SIG-M5 treated with dmso at 0.1 percent for 504 hours (cell line): ENCODE data around the gene RBMS2.
"Not testable (repeated sequence)": the region's sequence is repeated elsewhere in the genome, so short reads cannot be mapped to it uniquely, and the experiment has no call there.

Experiments
- DNase-seq: peaks from one replicate; lab custom pipeline; 2025; ENCODE audit not compliant: unreplicated experiment; lab: John Stamatoyannopoulos, UW

The RBMS2 gene, protein sequence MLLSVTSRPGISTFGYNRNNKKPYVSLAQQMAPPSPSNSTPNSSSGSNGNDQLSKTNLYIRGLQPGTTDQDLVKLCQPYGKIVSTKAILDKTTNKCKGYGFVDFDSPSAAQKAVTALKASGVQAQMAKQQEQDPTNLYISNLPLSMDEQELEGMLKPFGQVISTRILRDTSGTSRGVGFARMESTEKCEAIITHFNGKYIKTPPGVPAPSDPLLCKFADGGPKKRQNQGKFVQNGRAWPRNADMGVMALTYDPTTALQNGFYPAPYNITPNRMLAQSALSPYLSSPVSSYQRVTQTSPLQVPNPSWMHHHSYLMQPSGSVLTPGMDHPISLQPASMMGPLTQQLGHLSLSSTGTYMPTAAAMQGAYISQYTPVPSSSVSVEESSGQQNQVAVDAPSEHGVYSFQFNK

DNA sequence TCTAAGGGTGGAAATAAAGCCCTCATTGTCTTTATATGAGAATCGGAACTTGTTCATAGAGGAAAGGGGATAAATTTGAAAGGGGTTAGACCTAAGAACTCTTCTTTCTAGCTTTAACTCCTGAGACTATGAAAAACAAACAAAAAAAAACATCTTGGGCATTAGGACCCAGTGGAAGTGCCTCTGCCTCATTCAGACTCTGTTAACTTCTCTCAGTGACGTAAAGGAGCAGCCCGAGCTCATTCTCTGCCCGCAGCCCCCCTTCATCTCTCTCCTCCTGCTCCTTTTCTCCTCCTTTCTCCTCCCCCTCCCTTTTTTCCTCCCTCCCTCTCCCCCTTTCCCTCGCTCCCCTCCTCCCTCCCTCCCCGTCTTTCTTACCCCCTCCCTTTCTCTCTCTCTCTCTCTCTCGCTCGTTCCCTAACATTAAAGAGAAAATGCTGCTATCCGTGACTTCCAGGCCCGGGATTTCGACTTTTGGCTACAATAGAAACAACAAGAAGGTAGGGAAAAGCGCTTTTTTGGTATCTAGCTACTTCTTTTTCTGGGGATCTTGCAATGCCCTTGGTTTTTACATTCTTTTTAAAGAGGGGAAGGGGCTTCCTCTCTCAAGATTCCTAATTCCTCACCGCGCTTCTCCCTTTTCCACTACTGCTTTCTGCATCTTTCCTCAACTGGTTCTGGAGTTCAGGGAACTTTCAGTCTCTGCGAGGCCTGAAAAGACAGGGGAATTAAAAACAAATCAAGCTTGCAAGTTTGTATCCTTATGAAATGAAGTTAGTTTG, at the start of gene RBMS2:
RBMS2 (plus strand) TSS at position 231 of the 782 bp plus-strand sequence; CDS start at position 435, 204 bp downstream.
- DNase-seq, result peak; percentile 84

DNA sequence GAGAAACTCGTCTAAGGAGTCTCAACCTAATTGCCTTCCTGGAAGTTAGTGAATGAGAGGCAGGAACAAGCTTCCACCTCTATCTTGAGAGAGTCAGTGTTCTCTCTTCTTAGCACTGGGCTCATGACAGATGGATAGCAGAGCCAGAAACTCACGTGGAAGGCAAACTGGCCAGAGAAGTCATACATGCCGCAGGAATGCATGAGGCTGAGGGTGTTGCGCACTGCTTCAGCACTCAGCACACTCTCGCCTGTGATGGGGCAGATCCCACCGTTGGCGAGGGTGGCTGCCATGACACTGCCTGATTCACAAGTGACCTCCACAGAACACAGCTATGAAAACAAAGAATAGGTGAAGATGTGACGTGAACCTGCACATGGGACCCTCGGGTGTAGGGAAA, 47.2 kb upstream of the RBMS2 start:
- DNase-seq, result no peak

DNA sequence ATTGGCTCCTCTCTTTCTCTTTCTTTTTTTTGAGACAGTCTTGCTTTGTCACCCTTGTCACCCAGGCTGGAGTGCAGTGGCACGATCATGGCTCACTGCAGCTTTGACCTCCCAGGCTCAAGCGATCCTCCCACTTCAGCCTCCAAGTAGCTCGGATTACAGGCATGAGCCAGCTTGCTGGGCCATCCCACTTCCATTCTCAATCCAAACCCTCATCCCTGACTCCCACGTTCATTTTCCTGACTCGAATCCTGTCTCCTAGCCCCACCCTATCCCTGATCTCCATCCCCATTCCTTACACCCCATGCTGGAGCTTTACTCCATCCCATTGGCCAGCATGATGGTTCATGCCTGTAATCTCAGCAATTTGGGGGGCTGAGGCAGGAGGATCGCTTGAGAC, 45.5 kb upstream of the RBMS2 start:
- DNase-seq, result no peak

DNA sequence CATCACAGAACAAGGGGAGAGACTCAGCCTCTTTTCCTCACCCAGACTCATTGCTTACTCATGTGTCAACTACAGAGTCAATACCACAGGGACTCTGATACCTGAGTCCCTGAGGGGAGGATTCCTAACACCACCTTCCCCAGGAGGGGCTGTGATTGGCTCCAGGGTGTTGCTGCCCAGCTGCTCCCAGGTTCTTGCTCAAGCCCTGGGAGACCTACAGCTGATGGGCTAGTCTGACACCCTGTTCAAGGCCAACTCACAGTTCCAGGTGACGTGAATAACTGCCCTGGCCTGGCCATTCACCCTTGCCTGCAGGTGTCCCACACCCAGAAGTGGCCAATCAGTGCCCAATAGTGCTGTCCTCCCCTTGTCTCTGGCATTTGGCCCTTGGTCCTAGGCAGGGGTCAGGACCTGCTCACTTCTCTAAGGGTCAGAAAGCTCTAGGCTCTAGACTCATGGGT, 44.6 kb upstream of the RBMS2 start:
- DNase-seq, result no peak

DNA sequence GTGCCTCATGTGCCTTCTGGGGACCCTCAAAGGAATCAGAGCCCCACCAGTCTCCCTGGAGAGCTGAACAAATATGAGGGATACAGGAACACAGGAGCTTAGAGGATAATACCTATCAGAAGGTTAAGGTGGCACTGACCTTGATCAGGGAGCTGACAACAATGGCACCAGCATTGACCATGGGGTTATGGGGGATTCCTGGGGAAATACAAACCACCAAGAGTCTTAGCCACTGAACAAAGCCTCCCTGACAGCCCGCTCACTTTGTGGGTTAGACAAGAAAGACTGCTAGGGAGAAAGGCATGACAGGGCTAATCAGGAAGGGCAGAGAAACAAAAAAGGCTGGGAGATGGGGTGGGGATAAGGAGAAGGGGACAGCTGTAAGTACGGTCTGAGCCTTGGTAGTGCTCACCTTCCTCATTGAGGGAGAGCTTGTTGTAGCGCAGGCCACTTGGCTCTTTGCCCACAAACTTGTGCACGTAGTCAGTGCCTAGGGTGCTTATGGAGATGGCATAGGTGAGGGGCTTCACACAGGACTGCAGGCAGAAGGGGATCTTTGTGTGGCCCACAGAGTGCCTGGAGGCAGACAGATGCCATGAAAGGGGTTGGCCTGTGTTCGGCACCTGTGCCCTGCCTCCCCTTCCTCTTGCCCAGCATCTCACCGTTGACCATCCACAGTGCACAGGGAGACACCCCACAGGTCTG, 43.9 kb upstream of the RBMS2 start:
- DNase-seq, result no peak

DNA sequence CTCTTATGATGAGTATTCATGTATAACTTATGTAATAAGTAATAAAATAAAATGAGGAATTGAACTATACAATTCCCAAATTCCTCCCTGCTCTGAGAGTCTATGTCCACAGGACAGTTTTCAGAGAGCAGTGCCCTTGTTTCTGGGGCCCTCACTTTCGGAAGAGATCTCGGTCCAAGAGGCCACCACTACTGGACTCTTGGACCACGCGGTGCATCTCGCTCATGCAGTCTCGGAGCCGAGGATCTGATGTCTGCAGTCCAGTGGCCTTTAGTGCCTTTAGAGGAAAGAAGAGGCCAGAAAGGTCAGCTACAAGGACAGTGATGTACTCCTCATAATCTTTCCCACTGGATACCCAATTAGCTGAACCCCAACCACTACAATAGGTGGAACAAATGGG, 42.0 kb upstream of the RBMS2 start:
- no peak for DNase-seq

DNA sequence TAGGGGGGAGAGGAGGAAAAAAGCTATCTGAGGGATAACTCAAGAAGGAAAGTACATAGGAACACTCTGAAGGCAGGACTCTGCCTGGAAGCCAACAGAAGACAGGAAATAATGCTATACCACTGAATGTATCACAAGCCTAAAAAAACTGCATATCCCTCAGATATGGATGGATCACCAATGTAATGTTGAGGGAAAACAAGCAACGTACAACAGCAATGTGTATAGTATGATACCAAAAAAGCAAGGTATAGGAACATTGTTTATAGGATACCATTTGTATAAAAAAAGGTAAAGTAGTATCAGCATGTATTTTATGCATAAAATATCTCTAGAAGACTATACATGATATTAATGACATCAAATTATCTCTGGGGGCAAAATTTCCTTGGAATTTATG, 37.1 kb upstream of the RBMS2 start:
- no peak for DNase-seq

DNA sequence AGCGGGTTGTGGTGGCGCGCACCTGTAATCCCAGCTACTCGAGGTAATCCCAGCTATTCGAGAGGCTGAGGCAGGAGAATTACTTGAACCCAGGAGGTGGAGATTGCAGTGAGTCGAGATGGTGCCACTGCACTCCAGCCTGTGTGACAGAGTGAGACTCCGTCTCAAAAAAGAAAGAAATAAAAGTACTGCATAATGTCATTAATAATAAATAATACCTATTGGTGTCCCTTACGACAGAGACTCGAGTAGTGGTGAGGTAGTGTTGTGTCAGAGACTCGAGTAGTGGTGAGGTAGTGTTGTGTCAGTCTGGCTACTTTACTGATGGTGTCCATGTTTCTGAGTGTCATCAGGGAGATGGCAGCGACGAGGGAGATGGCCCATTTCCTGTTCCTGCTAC, 34.9 kb upstream of the RBMS2 start:
- DNase-seq, result no peak

DNA sequence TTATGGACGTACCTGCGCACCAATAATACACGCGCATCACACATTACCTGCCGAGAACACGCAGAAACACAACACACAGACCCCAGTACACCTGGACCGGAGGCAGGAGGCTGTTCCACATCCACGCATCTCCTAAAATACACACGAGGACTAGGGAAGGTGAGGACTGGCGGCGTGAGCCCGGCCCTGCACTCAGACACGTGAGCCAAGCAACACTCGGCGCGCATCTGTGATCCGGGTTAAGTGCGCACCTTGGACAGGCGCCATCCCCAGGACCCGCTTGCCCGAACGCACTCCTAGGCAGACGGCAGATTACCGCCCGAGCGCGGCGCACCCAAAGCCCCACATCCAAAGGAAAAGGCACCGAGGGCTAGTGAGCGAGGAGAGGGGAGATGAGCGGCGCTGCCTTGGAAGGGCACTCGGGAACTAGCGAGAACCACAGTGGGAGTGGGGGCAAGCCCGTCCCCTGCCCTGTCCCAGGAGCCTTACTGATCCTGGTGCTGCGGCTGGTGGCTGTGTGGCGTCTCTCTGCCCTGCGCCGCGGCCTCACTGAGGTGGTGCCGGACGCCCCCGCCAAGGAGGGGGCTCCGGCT, 34.1 kb upstream of the RBMS2 start:
- no peak for DNase-seq

DNA sequence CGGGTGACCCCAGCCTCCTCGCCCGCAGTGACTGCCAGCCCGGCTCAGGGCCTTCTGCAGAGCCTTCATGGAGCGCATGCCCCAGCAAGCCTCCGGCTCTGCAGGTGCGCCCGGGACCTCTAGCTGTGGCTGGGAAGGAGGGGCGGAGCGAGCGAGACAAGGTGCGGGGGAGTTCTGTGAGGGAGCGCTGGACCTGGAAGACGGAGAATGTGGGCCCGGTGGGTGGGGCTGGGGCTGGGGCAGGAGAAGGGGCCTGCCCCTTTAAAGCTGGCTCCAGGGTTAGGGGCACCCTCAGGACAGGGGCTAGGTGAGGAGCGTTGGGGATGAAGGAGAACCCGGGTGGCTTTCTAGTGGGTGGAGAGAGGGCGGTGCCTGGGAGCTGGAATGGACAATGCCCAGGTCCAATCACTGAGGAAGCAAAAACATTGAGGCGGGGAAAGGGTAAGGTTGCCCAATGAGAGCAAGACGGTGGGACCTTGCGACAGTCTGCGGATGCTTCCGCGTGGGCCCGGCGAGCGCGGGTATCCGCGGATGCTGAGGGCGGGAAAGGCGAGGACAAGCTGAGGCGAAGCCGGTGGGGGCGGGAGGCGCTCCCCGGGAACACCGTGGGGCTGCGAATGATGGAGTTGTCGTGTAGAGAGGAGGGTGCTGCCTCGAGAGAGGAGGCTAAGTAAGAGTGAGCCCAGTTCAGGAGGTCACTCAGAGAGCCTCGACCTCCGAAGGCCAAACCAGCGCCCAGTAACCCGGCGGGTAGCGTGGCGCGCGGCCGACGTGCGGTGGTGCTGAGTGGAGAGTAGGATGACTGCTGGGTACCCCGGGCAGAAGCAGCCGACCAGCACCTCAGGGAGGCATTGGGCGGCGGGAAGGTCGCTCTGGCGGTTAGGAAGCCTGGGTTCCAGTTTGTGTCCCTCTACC, 33.3 kb upstream of the RBMS2 start, which contains the start of gene GLS2:
GLS2 (minus strand) TSS at position 121 of the 915 bp plus-strand sequence; CDS start at position 78, 43 bp downstream.
- peak; percentile 50 for DNase-seq

DNA sequence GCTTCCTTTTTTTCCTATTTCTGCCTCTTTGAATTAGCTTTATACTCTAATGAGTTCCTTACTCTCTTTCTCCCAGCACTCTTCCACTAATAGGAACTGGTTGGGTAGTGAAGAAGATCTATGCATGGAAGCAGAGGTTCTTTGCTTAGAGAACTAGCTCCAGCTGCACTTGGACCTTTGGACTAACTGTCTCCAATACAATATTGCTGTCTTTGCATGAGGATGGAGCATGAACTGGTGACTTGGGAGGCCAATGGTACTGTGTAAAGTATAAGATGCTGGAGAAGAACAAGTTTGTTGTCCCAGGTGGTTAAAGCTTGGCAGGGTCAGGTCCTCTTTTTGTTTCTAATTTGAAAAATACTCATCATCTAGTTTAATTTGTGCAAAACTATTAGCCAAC, 31.3 kb upstream of the RBMS2 start:
- DNase-seq, result no peak

DNA sequence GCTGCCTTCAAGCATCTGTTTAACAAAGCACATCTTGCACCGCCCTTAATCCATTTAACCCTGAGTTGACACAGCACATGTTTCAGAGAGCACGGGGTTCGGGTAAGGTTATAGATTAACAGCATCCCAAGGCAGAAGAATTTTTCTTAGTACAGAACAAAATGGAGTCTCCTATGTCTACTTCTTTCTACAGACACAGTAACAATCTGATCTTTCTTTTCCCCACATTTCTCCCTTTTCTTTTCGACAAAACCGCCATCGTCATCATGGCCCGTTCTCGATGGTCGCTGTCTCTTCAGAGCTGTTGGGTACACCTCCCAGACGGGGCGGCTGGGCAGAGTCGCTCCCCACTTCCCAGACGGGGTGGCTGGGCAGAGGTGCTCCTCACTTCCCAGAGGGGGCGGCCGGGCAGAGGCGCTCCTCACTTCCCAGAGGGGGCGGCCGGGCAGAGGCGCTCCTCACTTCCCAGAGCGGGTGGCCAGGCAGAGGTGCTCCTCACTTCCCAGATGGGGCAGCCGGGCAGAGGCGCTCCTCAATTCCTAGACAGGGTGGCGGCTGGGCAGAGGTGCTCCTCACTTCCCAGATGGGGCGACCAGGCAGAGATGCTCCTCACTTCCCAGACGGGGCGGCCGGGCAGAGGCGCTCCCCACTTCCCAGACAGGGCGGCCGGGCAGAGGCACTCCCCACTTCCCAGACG, 28.1 kb upstream of the RBMS2 start:
- DNase-seq, result not testable (repeated sequence)

DNA sequence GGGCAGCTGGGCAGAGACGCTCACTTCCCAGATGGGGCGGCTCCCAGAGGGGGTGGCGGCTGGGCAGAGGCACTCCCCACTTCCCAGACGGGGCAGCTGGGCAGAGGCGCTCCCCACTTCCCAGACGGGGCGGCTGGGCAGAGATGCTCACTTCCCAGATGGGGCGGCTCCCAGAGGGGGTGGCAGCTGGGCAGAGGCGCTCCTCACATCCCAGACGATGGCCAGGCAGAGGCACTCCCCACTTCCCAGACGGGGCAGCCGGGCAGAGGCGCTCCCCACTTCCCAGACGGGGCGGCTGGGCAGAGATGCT, 27.6 kb upstream of the RBMS2 start:
- not testable (repeated sequence) for DNase-seq

DNA sequence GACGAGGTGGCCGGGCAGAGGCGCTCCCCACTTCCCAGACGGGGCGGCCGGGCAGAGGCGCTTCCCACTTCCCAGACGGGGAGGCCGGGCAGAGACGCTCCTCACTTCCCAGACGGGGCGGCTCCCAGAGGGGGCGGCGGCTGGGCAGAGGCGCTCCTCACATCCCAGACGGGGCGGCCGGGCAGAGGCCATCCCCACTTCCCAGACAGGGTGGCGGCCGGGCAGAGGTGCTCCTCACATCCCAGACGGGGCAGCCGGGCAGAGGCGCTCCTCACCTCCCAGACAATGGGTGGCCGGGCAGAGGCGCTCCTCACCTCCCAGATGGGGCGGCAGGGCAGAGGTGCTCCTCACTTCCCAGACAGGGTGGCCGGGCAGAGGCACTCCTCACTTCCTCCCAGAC, 27.1 kb upstream of the RBMS2 start:
- not testable (repeated sequence) for DNase-seq

DNA sequence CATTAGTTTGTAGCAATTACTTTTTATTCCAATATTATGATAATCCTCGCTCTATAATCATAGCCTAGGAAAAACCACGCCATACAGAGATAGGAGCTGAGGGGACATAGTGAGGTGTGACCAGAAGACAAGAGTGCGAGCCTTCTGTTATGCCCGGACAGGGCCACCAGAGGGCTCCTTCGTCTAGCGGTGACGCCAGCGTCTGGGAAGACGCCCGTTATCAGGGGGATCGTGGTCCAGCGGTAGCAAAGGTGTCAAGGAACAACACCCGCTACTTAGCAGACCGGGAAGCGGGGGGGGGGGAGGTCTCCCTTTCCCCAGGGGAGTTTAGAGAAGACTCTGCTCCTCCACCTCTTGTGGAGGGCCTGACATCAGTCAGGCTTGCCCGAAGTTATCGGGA, 24.9 kb upstream of the RBMS2 start:
- DNase-seq, result not testable (repeated sequence)

DNA sequence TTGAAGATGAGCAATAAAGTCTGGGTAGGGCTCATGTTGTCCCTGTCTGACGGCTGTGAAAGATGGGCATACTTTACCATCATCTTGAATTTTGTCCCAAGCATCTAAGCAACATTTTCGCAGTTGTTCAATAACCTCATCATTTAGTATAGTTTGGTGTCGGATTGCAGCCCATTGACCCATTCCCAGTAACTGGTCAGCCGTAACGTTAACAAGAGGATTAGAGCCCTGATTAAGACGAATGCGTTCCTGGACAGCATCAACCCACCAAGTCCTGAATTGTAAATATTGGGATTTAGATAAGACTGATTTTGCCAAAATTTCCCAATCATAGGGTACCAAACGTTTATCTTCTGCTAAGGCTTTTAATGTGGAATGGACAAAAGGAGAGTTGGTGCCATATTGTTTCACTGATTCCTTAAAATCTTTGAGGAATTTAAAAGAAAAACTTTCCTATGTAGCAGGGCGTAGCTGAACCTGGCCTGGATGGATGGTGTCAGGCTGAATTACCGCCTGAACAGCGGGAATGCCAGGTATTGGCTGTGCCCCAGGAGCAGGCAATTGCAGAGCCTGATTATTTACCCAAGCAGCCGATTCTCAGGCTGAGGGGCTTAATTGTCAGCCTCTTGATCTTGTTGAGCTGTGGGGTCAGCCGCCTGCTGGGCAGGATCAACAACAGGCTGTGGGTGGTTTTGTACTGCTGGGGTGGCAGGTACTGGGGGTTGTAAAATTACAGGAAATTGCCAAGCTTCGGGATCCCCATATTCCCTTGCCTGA, 23.3 kb upstream of the RBMS2 start:
- DNase-seq, result not testable (repeated sequence)

DNA sequence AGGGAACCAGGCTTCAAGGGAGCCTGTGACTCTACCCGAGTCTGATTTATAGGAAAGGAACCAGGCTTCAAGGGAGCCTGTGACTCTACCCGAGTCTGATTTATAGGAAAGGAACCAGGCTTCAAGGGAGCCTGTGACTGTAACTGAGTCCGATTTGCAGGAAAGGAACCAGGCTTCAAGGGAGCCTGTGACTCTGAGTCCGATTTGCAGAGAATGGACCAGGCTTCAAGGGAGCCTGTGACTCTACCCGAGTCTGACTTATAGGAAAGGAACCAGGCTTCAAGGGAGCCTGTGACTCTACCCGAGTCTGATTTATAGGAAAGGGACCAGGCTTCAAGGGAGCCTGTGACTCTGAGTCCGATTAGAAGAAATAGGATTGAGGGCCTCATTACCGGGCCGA, 22.2 kb upstream of the RBMS2 start:
- not testable (repeated sequence) for DNase-seq

DNA sequence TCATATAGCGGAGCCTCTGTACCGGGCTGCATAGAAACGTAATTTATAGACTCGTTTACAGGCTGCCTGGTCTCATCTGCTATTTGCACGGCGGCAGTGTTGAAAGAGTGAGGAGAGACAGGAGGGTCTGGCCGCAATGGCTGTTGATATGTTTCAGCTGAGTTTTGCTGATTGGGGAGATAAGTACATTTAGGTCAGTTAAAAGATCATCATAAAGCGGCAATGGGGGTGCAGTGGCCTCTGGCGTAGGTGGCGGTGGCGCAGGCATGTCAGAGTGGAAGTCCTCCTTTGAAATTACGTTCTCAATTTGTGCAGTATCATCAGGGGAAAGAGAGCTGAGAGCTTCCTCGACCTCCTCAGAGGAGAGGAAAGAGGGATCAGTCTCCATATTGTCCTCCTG, 21.7 kb upstream of the RBMS2 start:
- DNase-seq, result not testable (repeated sequence)

DNA sequence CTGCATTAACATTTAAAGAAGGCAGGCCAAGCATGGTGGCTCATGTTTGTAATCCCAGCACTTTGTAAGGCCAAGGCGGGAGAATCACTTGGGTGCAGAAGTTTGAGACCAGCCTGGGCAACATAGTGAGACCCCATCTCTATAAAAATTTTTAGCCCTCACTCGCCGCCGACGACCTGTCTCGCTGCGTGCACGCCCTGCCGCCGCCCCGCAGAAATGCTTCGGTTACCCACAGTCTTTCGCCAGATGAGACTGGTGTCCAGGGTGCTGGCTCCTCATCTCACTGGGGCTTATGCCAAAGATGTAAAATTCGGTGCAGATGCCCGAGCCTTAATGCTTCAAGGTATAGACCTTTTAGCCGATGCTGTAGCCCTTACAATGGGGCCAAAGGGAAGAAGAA, 10.8 kb upstream of the RBMS2 start:
- no peak for DNase-seq
